HCT116 (cell line): ENCODE measurements around the gene BCL11A. TPM values are rescaled to one million over a fixed set of nuclear protein-coding genes. Genes with fewer than 3 reads are reported as not detected.

Source experiments
- ATAC-seq: fragments of 200-7000 bp; cut with Tn5 transposase; 2 replicates; pipeline ENCODE4 v1.9.1; 2020; ENCODE audit warnings: mild to moderate bottlenecking, moderate library complexity
- BruUV-seq: library from RNA; stranded (reverse); fragments of 400-500 nt; replicated peaks from 2 replicates; lab custom pipeline; 2021; lab: Mats Ljungman, UMichigan
- CTCF ChIA-PET: fragments of 300-600 bp; sonication (Branson Sonifier 250); formaldehyde crosslinking; loops from one replicate; lab custom pipeline; 2021; ENCODE audit warnings: antibody characterized with exemption; lab: Charles Lee
- POLR2A ChIA-PET: fragments of 300-600, 350-600 bp; sonication (Branson Sonifier 250); formaldehyde crosslinking; loops from one replicate; lab custom pipeline; 2021; ENCODE audit warnings: antibody characterized with exemption; lab: Charles Lee
- RAD21 ChIA-PET, 2 experiments: fragments of 300-600 bp; sonication (Branson Sonifier 250); formaldehyde crosslinking; loops; one replicate each; lab custom pipeline; 2023; ENCODE audit warnings: low total read pairs in 2 of 2; ENCODE audit not compliant: uncharacterized antibody in 2 of 2, unreplicated experiment in 2 of 2, low non-redundant PET in 1 of 2; lab: Charles Lee
- DNase-seq: peaks from one replicate; pipeline ENCODE4 v3.0.0-alpha.2; 2010; ENCODE audit warnings: low read depth, low spot score
- H2AFZ ChIP-seq: fragments of 200-600 bp; shearing (Covaris generic), sonication (generic); 2 replicates; pipeline ENCODE4 v1.6.1; 2017; ENCODE audit warnings: low read depth, mixed run types, mixed read lengths, antibody characterized with exemption, low read length; ENCODE audit not compliant: poor library complexity, severe bottlenecking
- H3K27ac ChIP-seq: 2 replicates; pipeline ENCODE4 v1.5.1; 2012; ENCODE audit warnings: low read depth, low read length
- H3K27me3 ChIP-seq: fragments of 200-600 bp; sonication (generic); 2 replicates; pipeline ENCODE4 v1.6.1; 2016; ENCODE audit warnings: mixed run types, low read length, mixed read lengths; ENCODE audit not compliant: insufficient read depth
- H3K36me3 ChIP-seq, 2 experiments: fragments of 200-500 bp in 1 of 2; fragments of 200-600 bp in 1 of 2; sonication (Bioruptor generic) in 1 of 2; sonication (generic) in 1 of 2; 2 replicates each; pipeline versions ENCODE4 v1.5.1 to v1.6.1; 2014 to 2016; ENCODE audit warnings: low read length in 2 of 2, inconsistent platforms in 1 of 2, mixed read lengths in 1 of 2, mixed run types in 1 of 2; ENCODE audit not compliant: insufficient read depth in 2 of 2, control insufficient read depth in 1 of 2
- H3K4me1 ChIP-seq, 2 experiments: fragments of 200-600 bp in 1 of 2; sonication (generic) in 1 of 2; 2 replicates each; pipeline versions ENCODE4 v1.5.1 to v1.6.1; 2012 to 2017; ENCODE audit warnings: low read length in 2 of 2, inconsistent platforms in 1 of 2, mild to moderate bottlenecking in 1 of 2, mixed read lengths in 1 of 2, mixed run types in 1 of 2, moderate library complexity in 1 of 2; ENCODE audit not compliant: insufficient read depth in 2 of 2, control insufficient read depth in 1 of 2
- H3K4me2 ChIP-seq: fragments of 200-600 bp; sonication (generic); 2 replicates; pipeline ENCODE4 v1.6.1; 2017; ENCODE audit warnings: mixed run types, low read length, mixed read lengths
- H3K4me3 ChIP-seq, 2 experiments: fragments of 200-600 bp in 1 of 2; sonication (generic) in 1 of 2; replicated peaks in 1 of 2; 2 replicates each; pipeline ENCODE4 v1.5.1; 2011 to 2016; ENCODE audit warnings: low read length in 2 of 2, control low read depth in 1 of 2, low read depth in 1 of 2, mild to moderate bottlenecking in 1 of 2, mixed read lengths in 1 of 2, mixed run types in 1 of 2
- H3K79me2 ChIP-seq: fragments of 200-600 bp; sonication (generic); 2 replicates; pipeline ENCODE4 v1.6.1; 2017; ENCODE audit warnings: mild to moderate bottlenecking, mixed run types, low read length, moderate library complexity, mixed read lengths; ENCODE audit not compliant: insufficient read depth
- H3K9ac ChIP-seq: fragments of 200-600 bp; sonication (generic); 2 replicates; pipeline ENCODE4 v1.6.1; 2016; ENCODE audit warnings: low read length, mixed read lengths
- H3K9me2 ChIP-seq: fragments of 200-600 bp; sonication (generic), shearing (Covaris generic); 2 replicates; pipeline ENCODE4 v1.6.1; 2017; ENCODE audit warnings: mixed run types, mild to moderate bottlenecking, moderate library complexity; ENCODE audit not compliant: insufficient read depth
- H3K9me3 ChIP-seq, 2 experiments: fragments of 200-500 bp in 1 of 2; fragments of 200-600 bp in 1 of 2; sonication (Bioruptor generic) in 1 of 2; sonication (generic) in 1 of 2; 2 replicates each; pipeline ENCODE4 v1.6.1; 2014 to 2017; ENCODE audit warnings: low read length in 2 of 2, mixed read lengths in 2 of 2, inconsistent platforms in 1 of 2, low read depth in 1 of 2, mild to moderate bottlenecking in 1 of 2, mixed run types in 1 of 2, moderate library complexity in 1 of 2; ENCODE audit not compliant: control insufficient read depth in 1 of 2, insufficient read depth in 1 of 2
- H4K20me1 ChIP-seq: fragments of 200-600 bp; sonication (generic), shearing (Covaris generic); 2 replicates; pipeline ENCODE4 v1.6.1; 2017; ENCODE audit warnings: mixed run types, mild to moderate bottlenecking, moderate library complexity; ENCODE audit not compliant: insufficient read depth
- CTCF ChIP-seq, 3 experiments: fragments of 200-600 bp in 1 of 3; sonication (generic) in 1 of 3; IDR thresholded peaks in 2 of 3; conservative IDR thresholded peaks in 1 of 3; 2 replicates each; pipeline ENCODE4 v1.5.1; 2012 to 2017; ENCODE audit warnings: low read depth in 2 of 3, low read length in 2 of 3, antibody characterized with exemption in 1 of 3, borderline replicate concordance in 1 of 3, control low read depth in 1 of 3, mild to moderate bottlenecking in 1 of 3, mixed read lengths in 1 of 3, mixed run types in 1 of 3, moderate library complexity in 1 of 3; ENCODE audit not compliant: insufficient read depth in 1 of 3
- EGR1 ChIP-seq: IDR thresholded peaks from 2 replicates; pipeline ENCODE4 v1.6.1; 2012; ENCODE audit warnings: low read depth
- EZH2phosphoT487 ChIP-seq: fragments of 200-600 bp; IDR thresholded peaks from 2 replicates; pipeline ENCODE4 v1.6.1; 2018; ENCODE audit warnings: antibody characterized with exemption, borderline replicate concordance
- FOSL1 ChIP-seq: IDR thresholded peaks from 2 replicates; pipeline ENCODE4 v1.6.1; 2012; ENCODE audit warnings: low read depth
- RAD21 ChIP-seq: IDR thresholded peaks from 2 replicates; pipeline ENCODE4 v1.6.1; 2012; ENCODE audit warnings: low read depth, mild to moderate bottlenecking
- SIN3A ChIP-seq: IDR thresholded peaks from 2 replicates; pipeline ENCODE4 v1.6.1; 2012; ENCODE audit warnings: low read depth
- TCF7L2 ChIP-seq: IDR thresholded peaks from 2 replicates; pipeline ENCODE4 v1.7.0; 2011; ENCODE audit warnings: borderline replicate concordance, inconsistent platforms; ENCODE audit not compliant: insufficient read depth, insufficient read length; ENCODE audit errors: extremely low read depth
- YY1 ChIP-seq: IDR thresholded peaks from 2 replicates; pipeline ENCODE4 v1.6.1; 2011; ENCODE audit warnings: low read length, low read depth, moderate library complexity, mild to moderate bottlenecking; ENCODE audit not compliant: insufficient replicate concordance; ENCODE audit errors: extremely low read depth
- ZFX ChIP-seq: fragments of 450-650 bp; IDR thresholded peaks from 2 replicates; pipeline ENCODE4 v1.6.1; 2017
- intact Hi-C: fragments of 100-400 bp; cut with micrococcal nuclease; formaldehyde crosslinking; loops from 2 replicates; pipeline ENCODE4 v1.10.0; 2022
- total RNA-seq: library from RNA; stranded (reverse); gene quantifications from one replicate; pipeline ENCODE4 v1.2.1, GENCODE V29; 2021; ENCODE audit not compliant: unreplicated experiment
- TF ChIP-seq, protein P1 (sequence below): IDR thresholded peaks from 2 replicates; pipeline ENCODE4 v1.6.1; 2012; ENCODE audit warnings: low read depth
- TF ChIP-seq, protein P2 (sequence below): IDR thresholded peaks from 2 replicates; pipeline ENCODE4 v1.6.1; 2012
- TF ChIP-seq, protein P3 (sequence below): IDR thresholded peaks from 2 replicates; pipeline ENCODE4 v1.6.1; 2012

Gene BCL11A
- total RNA-seq, 1 experiment from 2014 or later, result 0.71 TPM

DNA sequence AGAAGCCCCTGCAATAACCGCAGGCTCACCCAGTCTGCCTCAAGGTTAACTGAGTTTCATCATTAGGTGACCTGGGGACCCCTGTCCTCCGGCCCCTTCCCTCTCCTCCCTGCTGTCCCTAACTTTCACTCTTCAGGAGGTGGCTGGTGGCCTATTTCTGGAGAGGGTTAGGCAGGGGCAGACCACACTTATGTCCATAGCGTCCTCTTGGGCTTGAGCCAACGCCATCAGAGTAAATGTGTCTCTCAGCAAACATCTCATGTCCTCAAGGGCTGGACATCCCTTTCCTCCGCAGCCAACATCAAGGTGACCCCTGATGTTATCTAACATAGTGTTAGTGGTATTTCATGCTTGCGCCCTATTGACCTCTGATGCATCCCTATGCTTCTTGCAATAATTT is 114.8 kb downstream of the BCL11A start (continued):
- no peak for TF ChIP-seq CTCF (IDR thresholded peaks at IDR 0.05 in 2 of 3, conservative IDR thresholded peaks at IDR 0.05 in 1 of 3; ENCODE audit: borderline replicate concordance in 1 of 3, insufficient read depth in 1 of 3, low read depth in 2 of 3, low read length in 2 of 3)
- TF ChIP-seq, protein P1, sequence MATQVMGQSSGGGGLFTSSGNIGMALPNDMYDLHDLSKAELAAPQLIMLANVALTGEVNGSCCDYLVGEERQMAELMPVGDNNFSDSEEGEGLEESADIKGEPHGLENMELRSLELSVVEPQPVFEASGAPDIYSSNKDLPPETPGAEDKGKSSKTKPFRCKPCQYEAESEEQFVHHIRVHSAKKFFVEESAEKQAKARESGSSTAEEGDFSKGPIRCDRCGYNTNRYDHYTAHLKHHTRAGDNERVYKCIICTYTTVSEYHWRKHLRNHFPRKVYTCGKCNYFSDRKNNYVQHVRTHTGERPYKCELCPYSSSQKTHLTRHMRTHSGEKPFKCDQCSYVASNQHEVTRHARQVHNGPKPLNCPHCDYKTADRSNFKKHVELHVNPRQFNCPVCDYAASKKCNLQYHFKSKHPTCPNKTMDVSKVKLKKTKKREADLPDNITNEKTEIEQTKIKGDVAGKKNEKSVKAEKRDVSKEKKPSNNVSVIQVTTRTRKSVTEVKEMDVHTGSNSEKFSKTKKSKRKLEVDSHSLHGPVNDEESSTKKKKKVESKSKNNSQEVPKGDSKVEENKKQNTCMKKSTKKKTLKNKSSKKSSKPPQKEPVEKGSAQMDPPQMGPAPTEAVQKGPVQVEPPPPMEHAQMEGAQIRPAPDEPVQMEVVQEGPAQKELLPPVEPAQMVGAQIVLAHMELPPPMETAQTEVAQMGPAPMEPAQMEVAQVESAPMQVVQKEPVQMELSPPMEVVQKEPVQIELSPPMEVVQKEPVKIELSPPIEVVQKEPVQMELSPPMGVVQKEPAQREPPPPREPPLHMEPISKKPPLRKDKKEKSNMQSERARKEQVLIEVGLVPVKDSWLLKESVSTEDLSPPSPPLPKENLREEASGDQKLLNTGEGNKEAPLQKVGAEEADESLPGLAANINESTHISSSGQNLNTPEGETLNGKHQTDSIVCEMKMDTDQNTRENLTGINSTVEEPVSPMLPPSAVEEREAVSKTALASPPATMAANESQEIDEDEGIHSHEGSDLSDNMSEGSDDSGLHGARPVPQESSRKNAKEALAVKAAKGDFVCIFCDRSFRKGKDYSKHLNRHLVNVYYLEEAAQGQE, result no peak

- no peaks in the 10 kb centered on the region for H3K27me3 ChIP-seq
- intact Hi-C loops, result no loop called here
- H3K27ac ChIP-seq, result no peak overlapping the region
- no peak for ATAC-seq
- H3K9ac ChIP-seq, result no peak overlapping the region
- no peak for TF ChIP-seq FOSL1
- TF ChIP-seq EGR1, result no peak
- TF ChIP-seq, protein P2, sequence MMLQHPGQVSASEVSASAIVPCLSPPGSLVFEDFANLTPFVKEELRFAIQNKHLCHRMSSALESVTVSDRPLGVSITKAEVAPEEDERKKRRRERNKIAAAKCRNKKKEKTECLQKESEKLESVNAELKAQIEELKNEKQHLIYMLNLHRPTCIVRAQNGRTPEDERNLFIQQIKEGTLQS, result no peak
- no peak for TF ChIP-seq SIN3A
- no peak for TF ChIP-seq CTCF (IDR thresholded peaks at IDR 0.05 in 2 of 3, conservative IDR thresholded peaks at IDR 0.05 in 1 of 3; ENCODE audit: borderline replicate concordance in 1 of 3, insufficient read depth in 1 of 3, low read depth in 2 of 3, low read length in 2 of 3)
- no peak for TF ChIP-seq YY1
- TF ChIP-seq RAD21, result no peak
- no peak for TF ChIP-seq ZFX
- no peak for TF ChIP-seq EZH2phosphoT487
- TF ChIP-seq, protein P3, sequence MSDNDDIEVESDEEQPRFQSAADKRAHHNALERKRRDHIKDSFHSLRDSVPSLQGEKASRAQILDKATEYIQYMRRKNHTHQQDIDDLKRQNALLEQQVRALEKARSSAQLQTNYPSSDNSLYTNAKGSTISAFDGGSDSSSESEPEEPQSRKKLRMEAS, result no peak
- no peak for TF ChIP-seq TCF7L2
- RAD21 ChIA-PET, result no interaction called here
- BruUV-seq, result no TSS peak
- H3K9me3 ChIP-seq, result no peaks in the 10 kb centered on the region
- no peaks in the 10 kb centered on the region for H3K79me2 ChIP-seq
- H2AFZ ChIP-seq, result no peak overlapping the region
- H3K4me3 ChIP-seq, result no peak overlapping the region
- no peaks in the 10 kb centered on the region for H3K36me3 ChIP-seq
- POLR2A ChIA-PET, result no interaction called here
- no peak overlapping the region for H3K4me2 ChIP-seq
- no peaks in the 10 kb centered on the region for H4K20me1 ChIP-seq
- no peaks in the 10 kb centered on the region for H3K9me2 ChIP-seq
- H3K4me1 ChIP-seq, result no peaks in the 10 kb centered on the region
- CTCF ChIA-PET, result no interaction called here
- no peak for DNase-seq
Observed at GRCh38 chr2:60438131-60438530, 115.3 kb downstream of the BCL11A start.
